ENCODE data around the gene CLCN4.

CLCN4 gene

GRCh38 chrX:10235851-10236250, 79.1 kb downstream of the CLCN4 start:
- no peak overlapping the region for H3K27ac ChIP-seq
- TF ChIP-seq ZFX (IDR thresholded peaks at IDR 0.05) = no peak

GRCh38 chrX:10237241-10237640, 80.5 kb downstream of the CLCN4 start:
- H3K27ac ChIP-seq = no peak overlapping the region
- TF ChIP-seq ZFX (IDR thresholded peaks at IDR 0.05) (no peak), CTCF (conservative IDR thresholded peaks at IDR 0.05) (no peak)

- no peak overlapping the region for H3K27ac ChIP-seq
- no peak for TF ChIP-seq CTCF (conservative IDR thresholded peaks at IDR 0.05)
- TF ChIP-seq ZFX (IDR thresholded peaks at IDR 0.05) = no peak
These were observed 82.9 kb downstream of the CLCN4 start for GRCh38 chrX:10239611-10240064.

- H3K27ac ChIP-seq = no peak overlapping the region
These were observed 84.1 kb downstream of the CLCN4 start for GRCh38 chrX:10240918-10241317.

GRCh38 chrX:10242026-10242425, 85.3 kb downstream of the CLCN4 start:
- TF ChIP-seq CTCF (conservative IDR thresholded peaks at IDR 0.05) = no peak
- no peak for TF ChIP-seq ZFX (IDR thresholded peaks at IDR 0.05)
- no peak overlapping the region for H3K27ac ChIP-seq

More at GRCh38 chrX:10240918-10241317, 84.1 kb downstream of the CLCN4 start:
- TF ChIP-seq ZFX (IDR thresholded peaks at IDR 0.05) (no peak), CTCF (conservative IDR thresholded peaks at IDR 0.05) (no peak)

GRCh38 chrX:10243106-10243505, 86.3 kb downstream of the CLCN4 start:
- no peak overlapping the region for H3K27ac ChIP-seq
- TF ChIP-seq CTCF (conservative IDR thresholded peaks at IDR 0.05) = no peak
- no peak for TF ChIP-seq ZFX (IDR thresholded peaks at IDR 0.05)

- no peak overlapping the region for H3K27ac ChIP-seq
- TF ChIP-seq CTCF (conservative IDR thresholded peaks at IDR 0.05) = no peak
- no peak for TF ChIP-seq ZFX (IDR thresholded peaks at IDR 0.05)
These were observed 88.3 kb downstream of the CLCN4 start for GRCh38 chrX:10244915-10245622.

- H3K27ac ChIP-seq = no peak overlapping the region
- TF ChIP-seq ZFX (IDR thresholded peaks at IDR 0.05) = no peak
- TF ChIP-seq CTCF (conservative IDR thresholded peaks at IDR 0.05) = no peak
These were observed 89.1 kb downstream of the CLCN4 start for GRCh38 chrX:10245886-10246285.

Data from C4-2B (cell line).